Liver (tissue), 9 donors: Measurements from ENCODE around the gene PDLIM4. TPM values are rescaled to one million over a fixed set of nuclear protein-coding genes. Genes with fewer than 3 reads are reported as not detected.

Source experiments
- DNase-seq: peaks from one replicate; pipeline ENCODE4 v3.0.0-alpha.2; 2017; ENCODE audit warnings: low spot score
- H3K27ac ChIP-seq, 2 donors: one replicate each; pipeline ENCODE4 v1.7.0; 2013; ENCODE audit warnings: inconsistent platforms in 2 of 2, low read length in 2 of 2, control low read depth in 1 of 2, low read depth in 1 of 2, mild to moderate bottlenecking in 1 of 2
- H3K27me3 ChIP-seq, 4 donors: one replicate each; pipeline versions ENCODE4 v1.6.1 to v1.7.0; 2013; ENCODE audit warnings: low read length in 3 of 4, inconsistent platforms in 1 of 4, mild to moderate bottlenecking in 1 of 4, moderate library complexity in 1 of 4; ENCODE audit not compliant: control insufficient read depth in 4 of 4, insufficient read depth in 4 of 4
- H3K36me3 ChIP-seq, 4 donors: one replicate each; pipeline versions ENCODE4 v1.6.1 to v1.7.0; 2013; ENCODE audit warnings: low read length in 3 of 4, mild to moderate bottlenecking in 3 of 4, low read depth in 1 of 4, moderate library complexity in 1 of 4; ENCODE audit not compliant: control insufficient read depth in 4 of 4, insufficient read depth in 3 of 4
- H3K4me1 ChIP-seq, 4 donors: one replicate each; pipeline versions ENCODE4 v1.6.1 to v1.7.0; 2013; ENCODE audit warnings: low read length in 3 of 4, mild to moderate bottlenecking in 3 of 4, moderate library complexity in 1 of 4; ENCODE audit not compliant: control insufficient read depth in 4 of 4, insufficient read depth in 4 of 4
- H3K4me3 ChIP-seq, 3 donors: one replicate each; pipeline versions ENCODE4 v1.6.1 to v1.7.0; 2013; ENCODE audit warnings: low read length in 3 of 3, control low read depth in 1 of 3, low read depth in 1 of 3, mild to moderate bottlenecking in 1 of 3
- H3K9ac ChIP-seq, 2 donors: one replicate each; pipeline ENCODE4 v1.7.0; 2013; ENCODE audit warnings: low read length in 2 of 2, mild to moderate bottlenecking in 2 of 2, moderate library complexity in 2 of 2, control low read depth in 1 of 2, low read depth in 1 of 2
- H3K9me3 ChIP-seq, 4 donors: one replicate each; pipeline versions ENCODE4 v1.6.1 to v1.7.0; 2013; ENCODE audit warnings: low read length in 3 of 4; ENCODE audit not compliant: control insufficient read depth in 4 of 4
- EGR1 ChIP-seq, 2 donors: IDR thresholded peaks; 2 replicates each; pipeline ENCODE4 v1.6.1; 2016 to 2018; ENCODE audit warnings: antibody characterized with exemption in 2 of 2, low read depth in 2 of 2
- FOXA1 ChIP-seq: IDR thresholded peaks from 2 replicates; pipeline ENCODE4 v1.6.1; 2016; ENCODE audit warnings: antibody characterized with exemption
- FOXA2 ChIP-seq: IDR thresholded peaks from 2 replicates; pipeline ENCODE4 v1.6.1; 2016; ENCODE audit warnings: antibody characterized with exemption
- GABPA ChIP-seq, 2 donors: IDR thresholded peaks in 1 of 2; conservative IDR thresholded peaks in 1 of 2; 2 replicates each; pipeline ENCODE4 v1.6.1; 2016; ENCODE audit warnings: antibody characterized with exemption in 2 of 2, mild to moderate bottlenecking in 1 of 2, moderate library complexity in 1 of 2
- HNF4A ChIP-seq, 2 donors: conservative IDR thresholded peaks; 2 replicates each; pipeline ENCODE4 v1.6.1; 2016; ENCODE audit warnings: antibody characterized with exemption in 2 of 2, mild to moderate bottlenecking in 2 of 2
- HNF4G ChIP-seq: IDR thresholded peaks from 2 replicates; pipeline ENCODE4 v1.6.1; 2016; ENCODE audit warnings: antibody characterized with exemption
- NR2F2 ChIP-seq: IDR thresholded peaks from 2 replicates; pipeline ENCODE4 v1.6.1; 2016; ENCODE audit warnings: antibody characterized with exemption
- YY1 ChIP-seq: IDR thresholded peaks from 2 replicates; pipeline ENCODE4 v1.6.1; 2016; ENCODE audit warnings: antibody characterized with exemption, mild to moderate bottlenecking
- whole genome bisulfite sequencing: extraction: QIAGEN DNeasy Blood & Tissue Kit; methylation state at CpG from one replicate; pipeline ENCODE4 v1.1.7; 2013; 5-methylcytosine and 5-hydroxymethylcytosine counted together
- polyA plus RNA-seq, 2 donors: library from polyadenylated mRNA; stranded (reverse) in 1 of 2; unstranded in 1 of 2; fragments of 200-250 nt in 1 of 2; fragments of >200 nt in 1 of 2; fragmentation: Nextera tagmentation in 1 of 2; extraction: Ambion mirVana in 1 of 2; gene quantifications; one replicate each; pipeline versions ENCODE4 v1.2.1 to v1.2.3, GENCODE V29; 2013 to 2015
- total RNA-seq, 2 donors: library from RNA; depleted of rRNA; stranded (reverse); fragments of >200 nt; gene quantifications; one replicate each; pipeline ENCODE4 v1.2.3, GENCODE V29; 2014
- TF ChIP-seq, protein P1 (sequence below): IDR thresholded peaks from 2 replicates; pipeline ENCODE4 v1.6.1; 2016; ENCODE audit warnings: antibody characterized with exemption
- TF ChIP-seq, protein P2 (sequence below): fragments of 150-350 bp; IDR thresholded peaks from 2 replicates; pipeline ENCODE4 v1.5.1; 2017; ENCODE audit warnings: improper control_type of control experiment, low read depth, low read length; ENCODE audit not compliant: missing input control
- TF ChIP-seq, protein P3 (sequence below): IDR thresholded peaks from 2 replicates; pipeline ENCODE4 v1.6.1; 2016; ENCODE audit warnings: antibody characterized with exemption, mild to moderate bottlenecking
- TF ChIP-seq, protein P4 (sequence below): IDR thresholded peaks from 2 replicates; pipeline ENCODE4 v1.6.1; 2016; ENCODE audit warnings: antibody characterized with exemption
- TF ChIP-seq, protein P5 (sequence below): IDR thresholded peaks from 2 replicates; pipeline ENCODE4 v1.6.1; 2016; ENCODE audit warnings: antibody characterized with exemption
- donor health status: healthy.
- donor health status: healthy.
- donor health status: healthy.
- donor health status: healthy.
- donor health status: healthy.

Gene PDLIM4
- total and polyA plus RNA-seq, 4 donors, result 0.25 to 0.93 (median 0.65) TPM

DNA sequence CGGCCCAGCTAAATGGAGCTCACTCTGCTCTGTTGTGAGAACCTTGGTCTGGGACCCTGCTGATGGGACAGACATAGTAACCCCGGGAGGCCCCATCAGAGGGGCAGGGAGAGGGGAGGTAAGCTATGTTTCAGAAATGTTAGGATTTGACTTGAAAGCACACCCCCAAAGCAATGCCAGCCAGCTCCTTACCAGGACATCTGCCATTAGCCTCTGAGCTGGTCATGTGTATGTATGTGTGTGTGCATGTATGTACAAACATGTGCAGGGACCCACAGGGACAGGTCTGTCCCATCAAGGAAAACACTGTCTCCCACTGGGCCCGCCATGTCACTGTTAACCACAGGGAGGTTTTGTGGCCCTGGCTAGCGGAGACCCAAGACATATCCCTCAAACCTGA, 51.2 kb downstream of the PDLIM4 start:
- TF ChIP-seq FOXA2, result no peak
- TF ChIP-seq, protein P1, sequence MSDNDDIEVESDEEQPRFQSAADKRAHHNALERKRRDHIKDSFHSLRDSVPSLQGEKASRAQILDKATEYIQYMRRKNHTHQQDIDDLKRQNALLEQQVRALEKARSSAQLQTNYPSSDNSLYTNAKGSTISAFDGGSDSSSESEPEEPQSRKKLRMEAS, result no peak

DNA sequence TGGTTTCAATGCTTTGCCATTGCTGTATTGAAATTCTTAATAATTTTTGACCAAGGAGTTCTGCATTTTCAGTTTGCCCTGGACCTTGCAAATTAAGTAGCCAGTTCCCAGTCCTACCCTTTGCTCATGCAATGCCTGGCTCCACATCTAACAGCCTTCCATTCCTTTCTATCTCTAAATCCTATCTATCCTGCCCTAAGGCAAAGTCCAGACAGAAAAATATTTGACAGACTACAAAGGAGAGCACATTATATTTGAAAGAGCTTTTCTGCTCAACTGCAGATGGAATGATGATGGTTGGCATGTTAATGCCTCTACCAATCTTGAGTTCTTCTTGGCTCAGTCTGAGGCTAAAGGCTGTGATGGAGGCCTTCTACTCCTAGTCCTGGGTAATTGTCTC, 52.2 kb downstream of the PDLIM4 start:
- no peak for DNase-seq
- TF ChIP-seq, protein P2, sequence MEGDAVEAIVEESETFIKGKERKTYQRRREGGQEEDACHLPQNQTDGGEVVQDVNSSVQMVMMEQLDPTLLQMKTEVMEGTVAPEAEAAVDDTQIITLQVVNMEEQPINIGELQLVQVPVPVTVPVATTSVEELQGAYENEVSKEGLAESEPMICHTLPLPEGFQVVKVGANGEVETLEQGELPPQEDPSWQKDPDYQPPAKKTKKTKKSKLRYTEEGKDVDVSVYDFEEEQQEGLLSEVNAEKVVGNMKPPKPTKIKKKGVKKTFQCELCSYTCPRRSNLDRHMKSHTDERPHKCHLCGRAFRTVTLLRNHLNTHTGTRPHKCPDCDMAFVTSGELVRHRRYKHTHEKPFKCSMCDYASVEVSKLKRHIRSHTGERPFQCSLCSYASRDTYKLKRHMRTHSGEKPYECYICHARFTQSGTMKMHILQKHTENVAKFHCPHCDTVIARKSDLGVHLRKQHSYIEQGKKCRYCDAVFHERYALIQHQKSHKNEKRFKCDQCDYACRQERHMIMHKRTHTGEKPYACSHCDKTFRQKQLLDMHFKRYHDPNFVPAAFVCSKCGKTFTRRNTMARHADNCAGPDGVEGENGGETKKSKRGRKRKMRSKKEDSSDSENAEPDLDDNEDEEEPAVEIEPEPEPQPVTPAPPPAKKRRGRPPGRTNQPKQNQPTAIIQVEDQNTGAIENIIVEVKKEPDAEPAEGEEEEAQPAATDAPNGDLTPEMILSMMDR, result no peak
- TF ChIP-seq, protein P3, sequence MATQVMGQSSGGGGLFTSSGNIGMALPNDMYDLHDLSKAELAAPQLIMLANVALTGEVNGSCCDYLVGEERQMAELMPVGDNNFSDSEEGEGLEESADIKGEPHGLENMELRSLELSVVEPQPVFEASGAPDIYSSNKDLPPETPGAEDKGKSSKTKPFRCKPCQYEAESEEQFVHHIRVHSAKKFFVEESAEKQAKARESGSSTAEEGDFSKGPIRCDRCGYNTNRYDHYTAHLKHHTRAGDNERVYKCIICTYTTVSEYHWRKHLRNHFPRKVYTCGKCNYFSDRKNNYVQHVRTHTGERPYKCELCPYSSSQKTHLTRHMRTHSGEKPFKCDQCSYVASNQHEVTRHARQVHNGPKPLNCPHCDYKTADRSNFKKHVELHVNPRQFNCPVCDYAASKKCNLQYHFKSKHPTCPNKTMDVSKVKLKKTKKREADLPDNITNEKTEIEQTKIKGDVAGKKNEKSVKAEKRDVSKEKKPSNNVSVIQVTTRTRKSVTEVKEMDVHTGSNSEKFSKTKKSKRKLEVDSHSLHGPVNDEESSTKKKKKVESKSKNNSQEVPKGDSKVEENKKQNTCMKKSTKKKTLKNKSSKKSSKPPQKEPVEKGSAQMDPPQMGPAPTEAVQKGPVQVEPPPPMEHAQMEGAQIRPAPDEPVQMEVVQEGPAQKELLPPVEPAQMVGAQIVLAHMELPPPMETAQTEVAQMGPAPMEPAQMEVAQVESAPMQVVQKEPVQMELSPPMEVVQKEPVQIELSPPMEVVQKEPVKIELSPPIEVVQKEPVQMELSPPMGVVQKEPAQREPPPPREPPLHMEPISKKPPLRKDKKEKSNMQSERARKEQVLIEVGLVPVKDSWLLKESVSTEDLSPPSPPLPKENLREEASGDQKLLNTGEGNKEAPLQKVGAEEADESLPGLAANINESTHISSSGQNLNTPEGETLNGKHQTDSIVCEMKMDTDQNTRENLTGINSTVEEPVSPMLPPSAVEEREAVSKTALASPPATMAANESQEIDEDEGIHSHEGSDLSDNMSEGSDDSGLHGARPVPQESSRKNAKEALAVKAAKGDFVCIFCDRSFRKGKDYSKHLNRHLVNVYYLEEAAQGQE, result no peak
- no peak for TF ChIP-seq NR2F2
- Histone ChIP-seq H3K9me3 (no peaks in the 10 kb centered on the region), H3K36me3 (peaks cover 0 to 4% (median 1%) of the 10 kb centered on the region in 4 donors), H3K27me3 (no peaks in the 10 kb centered on the region), H3K4me1 (no peaks in the 10 kb centered on the region), H3K27ac (no peak overlapping the region), H3K9ac (no peak overlapping the region), H3K4me3 (no peak overlapping the region)

More for the DNA sequence above, 51.2 kb downstream of the PDLIM4 start:
- 96% methylated on average over 4 of the region's 4 CpGs for WGBS
- no peaks in the 10 kb centered on the region for H3K36me3 ChIP-seq
- no peaks in the 10 kb centered on the region for H3K27me3 ChIP-seq
- DNase-seq, result no peak
- H3K4me1 ChIP-seq, result no peaks in the 10 kb centered on the region
- H3K27ac ChIP-seq, result no peak overlapping the region
- no peak overlapping the region for H3K9ac ChIP-seq
- H3K4me3 ChIP-seq, result no peak overlapping the region
- no peaks in the 10 kb centered on the region for H3K9me3 ChIP-seq

DNA sequence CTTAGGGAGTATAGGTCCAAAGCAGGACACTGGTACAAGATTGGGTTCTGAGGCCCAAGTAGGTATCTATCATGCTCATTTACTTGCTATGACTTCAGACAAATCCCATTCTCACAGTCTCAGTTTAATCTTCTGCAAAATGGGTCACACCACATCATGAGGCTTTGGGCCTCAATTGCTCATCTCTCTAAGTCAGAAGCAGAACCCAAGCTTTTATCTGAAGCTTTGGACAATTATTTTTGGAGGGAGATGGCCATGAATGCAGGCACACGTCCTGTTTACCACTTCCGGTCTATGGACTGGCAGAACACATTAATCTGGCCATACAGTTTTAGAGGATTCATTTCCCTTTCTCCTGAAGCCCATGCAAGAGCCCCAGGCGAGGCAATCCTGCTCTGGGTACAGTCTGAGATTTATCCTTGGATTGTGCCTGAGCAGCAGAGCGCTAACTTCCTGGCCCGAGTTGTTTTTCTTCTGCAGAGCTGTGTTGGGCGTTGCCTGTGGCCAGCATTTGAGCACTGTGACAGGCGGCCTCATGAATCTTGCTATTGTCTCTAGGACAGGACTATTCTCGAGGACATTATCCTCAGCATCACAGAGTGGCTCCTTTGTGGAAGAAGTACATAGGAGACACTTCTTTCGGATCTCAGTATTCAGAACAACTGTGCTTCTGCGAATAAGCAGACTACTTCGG, 52.8 kb downstream of the PDLIM4 start:
- WGBS, result 78% methylated on average over 11 of the region's 11 CpGs
- Histone ChIP-seq H3K27me3 (no peaks in the 10 kb centered on the region), H3K27ac (no peak overlapping the region), H3K9ac (no peak overlapping the region), H3K4me1 (no peaks in the 10 kb centered on the region), H3K9me3 (no peaks in the 10 kb centered on the region), H3K36me3 (peaks cover 0 to 4% (median 1%) of the 10 kb centered on the region in 4 donors), H3K4me3 (no peak overlapping the region)
- no peak for DNase-seq
- no peak for TF ChIP-seq EGR1 (IDR thresholded peaks at IDR 0.05; ENCODE audit: low read depth in 2 of 2)
- no peak for TF ChIP-seq FOXA2
- no peak for TF ChIP-seq NR2F2
- no peak for TF ChIP-seq HNF4A (conservative IDR thresholded peaks at IDR 0.05)
- TF ChIP-seq, protein P1, result no peak
- TF ChIP-seq, protein P4, sequence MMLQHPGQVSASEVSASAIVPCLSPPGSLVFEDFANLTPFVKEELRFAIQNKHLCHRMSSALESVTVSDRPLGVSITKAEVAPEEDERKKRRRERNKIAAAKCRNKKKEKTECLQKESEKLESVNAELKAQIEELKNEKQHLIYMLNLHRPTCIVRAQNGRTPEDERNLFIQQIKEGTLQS, result no peak
- TF ChIP-seq GABPA (IDR thresholded peaks at IDR 0.05 in 1 of 2, conservative IDR thresholded peaks at IDR 0.05 in 1 of 2), result no peak
- no peak for TF ChIP-seq FOXA1
- TF ChIP-seq, protein P3, result no peak
- TF ChIP-seq HNF4G, result no peak
- no peak for TF ChIP-seq YY1
- TF ChIP-seq, protein P5, sequence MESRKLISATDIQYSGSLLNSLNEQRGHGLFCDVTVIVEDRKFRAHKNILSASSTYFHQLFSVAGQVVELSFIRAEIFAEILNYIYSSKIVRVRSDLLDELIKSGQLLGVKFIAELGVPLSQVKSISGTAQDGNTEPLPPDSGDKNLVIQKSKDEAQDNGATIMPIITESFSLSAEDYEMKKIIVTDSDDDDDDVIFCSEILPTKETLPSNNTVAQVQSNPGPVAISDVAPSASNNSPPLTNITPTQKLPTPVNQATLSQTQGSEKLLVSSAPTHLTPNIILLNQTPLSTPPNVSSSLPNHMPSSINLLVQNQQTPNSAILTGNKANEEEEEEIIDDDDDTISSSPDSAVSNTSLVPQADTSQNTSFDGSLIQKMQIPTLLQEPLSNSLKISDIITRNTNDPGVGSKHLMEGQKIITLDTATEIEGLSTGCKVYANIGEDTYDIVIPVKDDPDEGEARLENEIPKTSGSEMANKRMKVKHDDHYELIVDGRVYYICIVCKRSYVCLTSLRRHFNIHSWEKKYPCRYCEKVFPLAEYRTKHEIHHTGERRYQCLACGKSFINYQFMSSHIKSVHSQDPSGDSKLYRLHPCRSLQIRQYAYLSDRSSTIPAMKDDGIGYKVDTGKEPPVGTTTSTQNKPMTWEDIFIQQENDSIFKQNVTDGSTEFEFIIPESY, result no peak
